HG03135 (cell line): ENCODE results near the gene ZNF423.

Source experiments
- ATAC-seq: cut with Tn5 transposase; IDR thresholded peaks from one replicate; pipeline ENCODE4 v1.9.1; 2021; ENCODE audit warnings: mild to moderate bottlenecking, moderate library complexity; ENCODE audit not compliant: unreplicated experiment

Gene ZNF423

GRCh38 chr16:49608779-49609178 lies 247.1 kb downstream of the ZNF423 start:
- ATAC-seq: no peak

GRCh38 chr16:49608098-49608497 lies 247.8 kb downstream of the ZNF423 start:
- ATAC-seq: no peak

- no peak for ATAC-seq
These were observed 250.2 kb downstream of the ZNF423 start for GRCh38 chr16:49605536-49606254.

- ATAC-seq: no peak
These were observed 251.3 kb downstream of the ZNF423 start for GRCh38 chr16:49604602-49605001.

- no peak for ATAC-seq
These were observed 252.0 kb downstream of the ZNF423 start for GRCh38 chr16:49603956-49604355.

- no peak for ATAC-seq
These were observed 253.0 kb downstream of the ZNF423 start for GRCh38 chr16:49602976-49603310.

GRCh38 chr16:49602201-49602975 lies 253.5 kb downstream of the ZNF423 start:
- no peak for ATAC-seq

- ATAC-seq: no peak
These were observed 254.3 kb downstream of the ZNF423 start for GRCh38 chr16:49601576-49601975.

- ATAC-seq: no peak
These were observed 254.9 kb downstream of the ZNF423 start for GRCh38 chr16:49600976-49601375.

- no peak for ATAC-seq
These were observed 255.4 kb downstream of the ZNF423 start for GRCh38 chr16:49600536-49600935.

GRCh38 chr16:49599704-49600103 lies 256.2 kb downstream of the ZNF423 start:
- no peak for ATAC-seq

GRCh38 chr16:49599281-49599680 lies 256.6 kb downstream of the ZNF423 start:
- ATAC-seq: no peak

- ATAC-seq: no peak
These were observed 257.3 kb downstream of the ZNF423 start for GRCh38 chr16:49598383-49599170.

- no peak for ATAC-seq
These were observed 258.1 kb downstream of the ZNF423 start for GRCh38 chr16:49597796-49598195.

- no peak for ATAC-seq
These were observed 259.1 kb downstream of the ZNF423 start for GRCh38 chr16:49596648-49597291.

- no peak for ATAC-seq
These were observed 259.8 kb downstream of the ZNF423 start for GRCh38 chr16:49596068-49596467.

GRCh38 chr16:49594685-49595498 lies 261.0 kb downstream of the ZNF423 start:
- ATAC-seq: no peak

- ATAC-seq: no peak
These were observed 261.8 kb downstream of the ZNF423 start for GRCh38 chr16:49594153-49594552.

- ATAC-seq: no peak
These were observed 262.4 kb downstream of the ZNF423 start for GRCh38 chr16:49593424-49594040.
